HepG2 (cell line): Measurements from ENCODE around the gene SCFD2. TPM values are rescaled to one million over a fixed set of nuclear protein-coding genes. Genes with fewer than 3 reads are reported as not detected.

Experiments used
- ATAC-seq: fragments of 200-7000 bp; cut with Tn5 transposase; 3 replicates; pipeline ENCODE4 v1.9.1; 2020; ENCODE audit warnings: mild to moderate bottlenecking, moderate library complexity
- BruUV-seq: library from RNA; stranded (reverse); fragments of 400-500 nt; replicated peaks from 2 replicates; lab custom pipeline; 2021; lab: Mats Ljungman, UMichigan
- CTCF ChIA-PET: fragments of 300-600 bp; formaldehyde crosslinking; extraction: SDS; loops from one replicate; lab custom pipeline; 2021; ENCODE audit warnings: low total read pairs, inconsistent platforms, low intra/inter-chr PET ratio; lab: Yijun Ruan, JAX
- POLR2A ChIA-PET: fragments of 350-600 bp; sonication (Branson Sonifier 250); formaldehyde crosslinking; loops from one replicate; lab custom pipeline; 2020; ENCODE audit warnings: antibody characterized with exemption, inconsistent platforms; lab: Yijun Ruan, JAX
- DNase-seq: peaks from one replicate; pipeline ENCODE4 v3.0.0-alpha.2; 2015; ENCODE audit warnings: low spot score
- FAIRE-seq: peaks from 3 replicates; lab custom pipeline; 2011; peaks lifted over from hg19 to GRCh38; lab: Jason Lieb, UNC
- H2AFZ ChIP-seq: one replicate; pipeline ENCODE4 v1.6.1; 2011; ENCODE audit warnings: low read length, inconsistent platforms
- H3K27ac ChIP-seq: fragments of 300-600 bp; 3 replicates; pipeline ENCODE4 v1.8.0; 2011; ENCODE audit warnings: mixed run types, mild to moderate bottlenecking, mixed read lengths, low read length, inconsistent platforms; ENCODE audit not compliant: insufficient read depth; ENCODE audit errors: extremely low read length
- H3K27me3 ChIP-seq, 2 experiments: fragments of 200-600 bp in 1 of 2; 2 replicates in 1 of 2; 3 replicates in 1 of 2; pipeline versions ENCODE4 v1.6.0 to v1.8.0; 2011; ENCODE audit warnings: low read length in 2 of 2, mild to moderate bottlenecking in 2 of 2, moderate library complexity in 2 of 2, inconsistent platforms in 1 of 2; ENCODE audit not compliant: insufficient read depth in 2 of 2, control insufficient read depth in 1 of 2
- H3K36me3 ChIP-seq, 2 experiments: fragments of 200-600 bp in 1 of 2; replicated peaks in 1 of 2; 2 replicates in 1 of 2; 3 replicates in 1 of 2; pipeline versions ENCODE4 v1.5.1 to v1.8.0; 2011; ENCODE audit warnings: low read length in 2 of 2, inconsistent platforms in 1 of 2; ENCODE audit not compliant: insufficient read depth in 2 of 2, control insufficient read depth in 1 of 2
- H3K4me1 ChIP-seq: 2 replicates; pipeline ENCODE4 v1.5.1; 2012; ENCODE audit warnings: low read length, inconsistent platforms; ENCODE audit not compliant: insufficient read depth
- H3K4me2 ChIP-seq: 2 replicates; pipeline ENCODE4 v1.6.0; 2011; ENCODE audit warnings: low read depth, low read length, inconsistent platforms
- H3K4me3 ChIP-seq, 3 experiments: fragments of 200-600 bp in 1 of 3; sonication (generic), shearing (Covaris generic) in 1 of 3; replicated peaks in 1 of 3; 2 replicates each; pipeline ENCODE4 v1.5.1; 2011 to 2016; ENCODE audit warnings: low read length in 3 of 3, inconsistent platforms in 2 of 3, low read depth in 2 of 3, mild to moderate bottlenecking in 2 of 3, control low read depth in 1 of 3, mixed read lengths in 1 of 3; ENCODE audit not compliant: insufficient read depth in 1 of 3
- H3K79me2 ChIP-seq: one replicate; pipeline ENCODE4 v1.6.1; 2011; ENCODE audit warnings: low read length, inconsistent platforms; ENCODE audit not compliant: insufficient read depth
- H3K9ac ChIP-seq: 2 replicates; pipeline ENCODE4 v1.6.0; 2011; ENCODE audit warnings: mild to moderate bottlenecking, low read depth, low read length, inconsistent platforms; ENCODE audit not compliant: insufficient read depth
- H3K9me3 ChIP-seq: 2 replicates; pipeline ENCODE4 v1.5.1; 2012; ENCODE audit warnings: mild to moderate bottlenecking, low read length
- H4K20me1 ChIP-seq: 2 replicates; pipeline ENCODE4 v1.6.0; 2011; ENCODE audit warnings: inconsistent platforms, mild to moderate bottlenecking, low read length, moderate library complexity; ENCODE audit not compliant: insufficient read depth
- HBP1 ChIP-seq: IDR thresholded peaks from 2 replicates; pipeline ENCODE4 v1.6.1; 2016; ENCODE audit warnings: low read depth, control low read depth
- HMGXB3 ChIP-seq: sonication (generic); formaldehyde crosslinking; IDR thresholded peaks from 2 replicates; pipeline ENCODE4 v1.4.0; 2020; ENCODE audit warnings: missing genetic modification reagents, borderline replicate concordance
- PTBP1 ChIP-seq: fragments of 200-400 bp; formaldehyde crosslinking; IDR thresholded peaks from 2 replicates; pipeline ENCODE4 v1.6.1; 2018; ENCODE audit warnings: low read length, low read depth; ENCODE audit not compliant: poor library complexity, severe bottlenecking
- SOX5 ChIP-seq: IDR thresholded peaks from 2 replicates; pipeline ENCODE4 v1.6.1; 2016; ENCODE audit warnings: borderline replicate concordance
- ZFP91 ChIP-seq: sonication (generic); formaldehyde crosslinking; IDR thresholded peaks from 2 replicates; pipeline ENCODE4 v1.9.0; 2022; ENCODE audit warnings: missing genetic modification reagents, mild to moderate bottlenecking, borderline replicate concordance
- ZNF136 ChIP-seq: sonication (generic); formaldehyde crosslinking; IDR thresholded peaks from 2 replicates; pipeline ENCODE4 v1.8.1; 2022; ENCODE audit warnings: low read depth, mild to moderate bottlenecking, moderate library complexity, missing genetic modification reagents
- ZNF788 ChIP-seq: sonication (generic); formaldehyde crosslinking; IDR thresholded peaks from 2 replicates; pipeline ENCODE4 v1.5.0; 2020; ENCODE audit warnings: mild to moderate bottlenecking, missing genetic modification reagents, borderline replicate concordance
- ZNF879 ChIP-seq: sonication (generic); formaldehyde crosslinking; IDR thresholded peaks from 2 replicates; pipeline ENCODE4 v1.8.1; 2023; ENCODE audit warnings: missing genetic modification reagents
- in situ Hi-C: cut with HindIII; loops from 2 replicates; pipeline ENCODE4 v1.10.0; 2017; ENCODE audit warnings: low pct_unique_long_range_greater_than_20kb; ENCODE audit not compliant: extremely low pct_ligation_motif_present
- intact Hi-C: fragments of 100-400 bp; cut with micrococcal nuclease; formaldehyde crosslinking; loops from one replicate; pipeline ENCODE4 v1.10.0; 2022; ENCODE audit not compliant: unreplicated experiment
- polyA plus RNA-seq, 8 experiments: library from polyadenylated mRNA; depleted of rRNA in 3 of 8; stranded (reverse) in 7 of 8; unstranded in 1 of 8; fragments of >200 nt; fragmentation: Illumina TruSeq in 4 of 8; extraction: Trizol in 4 of 8; gene quantifications; 2 replicates each; pipeline versions ENCODE4 v1.2.1 to v1.2.3, GENCODE V29; 2011 to 2016; ENCODE audit warnings: low read depth in 4 of 8, missing spikeins in 1 of 8, mixed read lengths in 1 of 8; ENCODE audit not compliant: insufficient read depth in 1 of 8
- total RNA-seq, 5 experiments: library from RNA; depleted of rRNA; stranded (reverse); fragments of >200 nt; fragmentation: Illumina TruSeq; extraction: Trizol; gene quantifications; 2 replicates each; pipeline ENCODE4 v1.2.3, GENCODE V29; 2016; ENCODE audit warnings: low read depth in 1 of 5
- TF ChIP-seq, protein P1 (sequence below): IDR thresholded peaks from 2 replicates; pipeline ENCODE4 v1.4.0; 2020; ENCODE audit warnings: mild to moderate bottlenecking, missing genetic modification reagents
- TF ChIP-seq, protein P2 (sequence below): sonication (generic); formaldehyde crosslinking; IDR thresholded peaks from 2 replicates; pipeline ENCODE4 v1.4.0; 2020; ENCODE audit warnings: missing genetic modification reagents

The SCFD2 gene
- total and polyA plus RNA-seq, 2 of the 13 experiments (the other 11 are each of a cell fraction or from before 2014, with no cell fraction given): 4.6 to 15.6 TPM

DNA sequence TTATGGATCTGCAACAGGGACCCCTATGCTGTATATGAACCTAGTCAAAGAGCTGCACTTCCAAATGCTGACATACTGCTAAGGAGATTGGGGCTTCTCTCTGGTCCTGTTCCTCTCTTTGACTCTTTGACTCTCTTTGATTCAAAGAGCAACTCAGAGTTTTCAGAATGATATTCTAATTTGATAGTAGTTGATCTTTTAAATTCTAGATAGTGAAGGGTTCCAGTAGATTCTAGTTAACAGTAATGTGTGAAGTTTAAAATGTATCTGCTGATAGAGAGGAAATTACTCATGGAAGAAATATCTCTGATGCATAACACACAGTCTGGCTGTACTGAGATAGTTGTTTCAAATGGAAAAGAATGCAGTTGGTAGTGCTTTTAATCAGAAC lies 264.7 kb downstream of the SCFD2 start:
- FAIRE-seq (no peak), ATAC-seq (no peak), DNase-seq (no peak)
- Histone ChIP-seq H3K4me2 (no peak overlapping the region), H3K9me3 (no peaks in the 10 kb centered on the region), H3K27me3 (no peaks in the 10 kb centered on the region), H3K4me3 (no peak overlapping the region), H3K79me2 (no peaks in the 10 kb centered on the region), H2AFZ (no peak overlapping the region), H3K4me1 (peaks cover 22% of the 10 kb centered on the region), H3K36me3 (no peaks in the 10 kb centered on the region), H4K20me1 (no peaks in the 10 kb centered on the region), H3K9ac (no peak overlapping the region), H3K27ac (no peak overlapping the region)
- ChIA-PET CTCF (no interaction called here), POLR2A (no interaction called here)
- BruUV-seq: no TSS peak
- in situ Hi-C loops (no loop called here), intact Hi-C loops (no loop called here)
- TF ChIP-seq ZNF879 (CRISPR knock-in tag) (no peak), ZNF788 (CRISPR knock-in tag) (no peak), HMGXB3 (no peak), SOX5 (CRISPR knock-in tag) (no peak), PTBP1 (no peak), HBP1 (CRISPR knock-in tag) (no peak), ZFP91 (CRISPR knock-in tag) (no peak), ZNF136 (CRISPR knock-in tag) (no peak)
- TF ChIP-seq, protein P1, sequence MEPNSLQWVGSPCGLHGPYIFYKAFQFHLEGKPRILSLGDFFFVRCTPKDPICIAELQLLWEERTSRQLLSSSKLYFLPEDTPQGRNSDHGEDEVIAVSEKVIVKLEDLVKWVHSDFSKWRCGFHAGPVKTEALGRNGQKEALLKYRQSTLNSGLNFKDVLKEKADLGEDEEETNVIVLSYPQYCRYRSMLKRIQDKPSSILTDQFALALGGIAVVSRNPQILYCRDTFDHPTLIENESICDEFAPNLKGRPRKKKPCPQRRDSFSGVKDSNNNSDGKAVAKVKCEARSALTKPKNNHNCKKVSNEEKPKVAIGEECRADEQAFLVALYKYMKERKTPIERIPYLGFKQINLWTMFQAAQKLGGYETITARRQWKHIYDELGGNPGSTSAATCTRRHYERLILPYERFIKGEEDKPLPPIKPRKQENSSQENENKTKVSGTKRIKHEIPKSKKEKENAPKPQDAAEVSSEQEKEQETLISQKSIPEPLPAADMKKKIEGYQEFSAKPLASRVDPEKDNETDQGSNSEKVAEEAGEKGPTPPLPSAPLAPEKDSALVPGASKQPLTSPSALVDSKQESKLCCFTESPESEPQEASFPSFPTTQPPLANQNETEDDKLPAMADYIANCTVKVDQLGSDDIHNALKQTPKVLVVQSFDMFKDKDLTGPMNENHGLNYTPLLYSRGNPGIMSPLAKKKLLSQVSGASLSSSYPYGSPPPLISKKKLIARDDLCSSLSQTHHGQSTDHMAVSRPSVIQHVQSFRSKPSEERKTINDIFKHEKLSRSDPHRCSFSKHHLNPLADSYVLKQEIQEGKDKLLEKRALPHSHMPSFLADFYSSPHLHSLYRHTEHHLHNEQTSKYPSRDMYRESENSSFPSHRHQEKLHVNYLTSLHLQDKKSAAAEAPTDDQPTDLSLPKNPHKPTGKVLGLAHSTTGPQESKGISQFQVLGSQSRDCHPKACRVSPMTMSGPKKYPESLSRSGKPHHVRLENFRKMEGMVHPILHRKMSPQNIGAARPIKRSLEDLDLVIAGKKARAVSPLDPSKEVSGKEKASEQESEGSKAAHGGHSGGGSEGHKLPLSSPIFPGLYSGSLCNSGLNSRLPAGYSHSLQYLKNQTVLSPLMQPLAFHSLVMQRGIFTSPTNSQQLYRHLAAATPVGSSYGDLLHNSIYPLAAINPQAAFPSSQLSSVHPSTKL: no peak
- TF ChIP-seq, protein P2, sequence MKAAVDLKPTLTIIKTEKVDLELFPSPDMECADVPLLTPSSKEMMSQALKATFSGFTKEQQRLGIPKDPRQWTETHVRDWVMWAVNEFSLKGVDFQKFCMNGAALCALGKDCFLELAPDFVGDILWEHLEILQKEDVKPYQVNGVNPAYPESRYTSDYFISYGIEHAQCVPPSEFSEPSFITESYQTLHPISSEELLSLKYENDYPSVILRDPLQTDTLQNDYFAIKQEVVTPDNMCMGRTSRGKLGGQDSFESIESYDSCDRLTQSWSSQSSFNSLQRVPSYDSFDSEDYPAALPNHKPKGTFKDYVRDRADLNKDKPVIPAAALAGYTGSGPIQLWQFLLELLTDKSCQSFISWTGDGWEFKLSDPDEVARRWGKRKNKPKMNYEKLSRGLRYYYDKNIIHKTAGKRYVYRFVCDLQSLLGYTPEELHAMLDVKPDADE (CRISPR knock-in tag): no peak
